Naive B cell (primary cell): ENCODE results near the gene CCDC134. TPM values are rescaled to one million over a fixed set of nuclear protein-coding genes. Genes with fewer than 3 reads are reported as not detected.

Experiments
- ATAC-seq, 2 donors: fragments of 150-1000 bp; cut with Tn5 transposase; 2 replicates each; pipeline ENCODE4 v1.10.0; 2021; ENCODE audit warnings: low read depth in 2 of 2, mild to moderate bottlenecking in 2 of 2, moderate library complexity in 2 of 2
- DNase-seq: peaks from one replicate; pipeline ENCODE4 v3.0.0; 2022
- H3K27ac Mint-ChIP-seq, 6 donors: one replicate each; pipeline ENCODE4 v1.8.0; 2020 to 2022; ENCODE audit warnings: mild to moderate bottlenecking in 6 of 6, mixed read lengths in 6 of 6, moderate library complexity in 5 of 6, inconsistent platforms in 2 of 6
- H3K27me3 Mint-ChIP-seq, 3 donors: one replicate each; pipeline ENCODE4 v1.8.0; 2021 to 2022; ENCODE audit warnings: mixed read lengths in 3 of 3, mild to moderate bottlenecking in 1 of 3
- H3K36me3 Mint-ChIP-seq, 2 donors: one replicate each; pipeline ENCODE4 v1.8.0; 2020 to 2022; ENCODE audit warnings: mixed read lengths in 2 of 2, inconsistent platforms in 1 of 2, mild to moderate bottlenecking in 1 of 2
- H3K4me1 Mint-ChIP-seq, 3 donors: one replicate each; pipeline ENCODE4 v1.8.0; 2020 to 2022; ENCODE audit warnings: mixed read lengths in 3 of 3, inconsistent platforms in 1 of 3, mild to moderate bottlenecking in 1 of 3, moderate library complexity in 1 of 3
- H3K4me3 Mint-ChIP-seq, 8 donors: one replicate each; pipeline ENCODE4 v1.8.0; 2020 to 2022; ENCODE audit warnings: mild to moderate bottlenecking in 8 of 8, mixed read lengths in 8 of 8, moderate library complexity in 8 of 8, inconsistent platforms in 2 of 8
- H3K9me3 Mint-ChIP-seq, 7 donors: one replicate each; pipeline ENCODE4 v1.8.0; 2020 to 2022; ENCODE audit warnings: mixed read lengths in 7 of 7, mild to moderate bottlenecking in 5 of 7, inconsistent platforms in 2 of 7, moderate library complexity in 1 of 7
- polyA plus RNA-seq, 6 donors: library from polyadenylated mRNA; unstranded; fragments of 300-500 nt; fragmentation: Illumina TruSeq; gene quantifications; one replicate each; pipeline ENCODE4 v1.2.3, GENCODE V29; 2021; ENCODE audit warnings: low read depth in 6 of 6

Gene CCDC134
- polyA plus RNA-seq, 6 donors from 2014 or later = 2.1 to 7.6 (median 3.6) TPM

- no peak for ATAC-seq
- peaks cover 5 to 7% of the 10 kb centered on the region in 2 donors for H3K36me3 Mint-ChIP-seq
- H3K4me1 Mint-ChIP-seq = peaks cover 14 to 18% (median 17%) of the 10 kb centered on the region in 3 donors
These were observed 20.0 kb downstream of the CCDC134 start for GRCh38 chr22:41820447-41820846.

DNA sequence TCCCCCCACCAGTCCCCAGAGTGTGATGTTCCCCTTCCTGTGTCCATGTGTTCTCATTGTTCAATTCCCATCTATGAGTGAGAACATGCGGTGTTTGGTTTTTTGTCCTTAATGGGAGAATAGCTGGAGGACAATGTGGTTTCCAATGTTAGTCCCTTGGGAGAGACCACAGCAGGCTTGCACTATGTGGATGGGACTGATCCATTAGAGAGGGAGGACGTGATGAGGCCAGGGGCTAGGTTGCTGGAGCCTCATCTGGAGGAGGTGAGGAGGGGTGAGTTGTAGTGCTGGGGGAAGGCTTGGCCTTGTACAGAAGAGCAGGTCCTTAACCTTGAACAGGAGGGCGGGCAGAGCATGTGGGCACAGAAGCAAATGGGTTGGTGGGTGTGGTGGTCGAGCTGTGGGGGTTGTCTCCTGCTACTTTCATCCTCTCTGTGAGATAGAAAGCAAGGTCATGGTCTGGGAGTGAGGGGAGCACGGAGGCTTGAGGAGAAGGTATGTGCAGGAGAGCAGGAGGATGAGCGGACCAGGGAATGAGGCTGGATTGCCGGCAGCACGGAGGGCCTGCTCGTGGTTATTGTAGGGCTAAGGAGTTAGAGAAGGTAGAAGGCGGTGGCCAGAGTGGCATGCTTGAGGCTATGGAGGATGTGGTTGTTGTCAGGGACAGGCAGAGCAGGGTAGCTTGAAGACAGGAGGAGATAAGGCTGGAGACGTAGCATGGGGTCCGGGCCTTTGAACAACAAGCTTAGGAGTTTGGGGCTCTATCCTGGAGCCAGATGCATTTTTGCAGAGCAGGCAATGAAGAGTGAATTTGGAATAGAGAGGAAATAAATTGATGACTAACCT, 21.2 kb downstream of the CCDC134 start:
- H3K27ac Mint-ChIP-seq = peak overlapping the region in 4 of 6 donors; percentile 20 to 82 (median 50)
- no peaks in the 10 kb centered on the region for H3K27me3 Mint-ChIP-seq
- ATAC-seq = no peak
- no peak for DNase-seq
- peaks cover 5 to 7% of the 10 kb centered on the region in 2 donors for H3K36me3 Mint-ChIP-seq
- no peaks in the 10 kb centered on the region for H3K9me3 Mint-ChIP-seq
- H3K4me3 Mint-ChIP-seq = no peak overlapping the region
- H3K4me1 Mint-ChIP-seq = peaks cover 14 to 18% (median 17%) of the 10 kb centered on the region in 3 donors

More at GRCh38 chr22:41820447-41820846, 20.0 kb downstream of the CCDC134 start:
- Mint-ChIP-seq H3K9me3 (no peaks in the 10 kb centered on the region), H3K4me3 (no peak overlapping the region), H3K27ac (peak overlapping the region in 2 of 6 donors; percentile 22 to 56), H3K27me3 (no peaks in the 10 kb centered on the region)
- no peak for DNase-seq

DNA sequence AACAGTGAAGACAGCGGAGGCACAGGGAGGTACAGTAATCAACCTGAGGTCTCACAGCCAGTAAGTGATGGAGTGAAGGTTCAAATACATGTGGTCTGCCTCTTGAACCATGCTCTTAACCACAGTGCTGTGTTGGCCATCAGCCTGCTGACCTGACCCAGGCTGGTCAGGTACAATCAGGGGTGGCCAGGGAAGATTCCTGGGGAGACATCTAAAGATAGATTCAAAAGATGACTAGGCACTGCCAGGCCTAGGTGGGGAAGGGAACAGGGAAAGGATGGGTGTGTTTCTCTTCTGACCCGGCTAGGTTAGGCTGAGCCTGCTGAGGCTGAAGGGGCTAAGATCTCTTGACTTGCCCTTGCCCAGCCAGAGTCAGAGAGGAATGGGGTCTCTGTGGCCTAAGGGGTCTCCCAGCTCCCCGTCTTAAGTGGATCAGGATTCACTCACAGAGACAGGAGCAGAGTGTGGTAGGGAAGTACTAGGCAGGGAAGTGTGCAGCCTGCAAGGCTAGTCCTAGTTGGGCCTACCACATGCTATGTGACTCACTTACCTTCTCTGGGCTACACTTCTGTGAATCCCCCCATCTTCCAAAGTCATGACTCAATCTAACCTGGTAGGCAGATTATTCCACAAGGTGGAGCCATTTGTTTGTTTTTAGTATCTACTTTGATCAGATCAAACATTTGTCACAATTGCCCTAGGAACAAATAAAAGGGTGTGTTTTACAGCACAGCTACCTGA, 22.0 kb downstream of the CCDC134 start:
- Mint-ChIP-seq H3K9me3 (no peaks in the 10 kb centered on the region), H3K4me1 (peaks cover 14 to 18% (median 17%) of the 10 kb centered on the region in 3 donors), H3K4me3 (no peak overlapping the region), H3K27me3 (no peaks in the 10 kb centered on the region), H3K36me3 (peaks cover 5 to 7% of the 10 kb centered on the region in 2 donors), H3K27ac (peak overlapping the region; percentile 28 to 75 (median 38))
- ATAC-seq (peak; percentile 96 to 97), DNase-seq (peak; percentile 73)

GRCh38 chr22:41823797-41824196, 23.3 kb downstream of the CCDC134 start:
- no peaks in the 10 kb centered on the region for H3K9me3 Mint-ChIP-seq
- H3K4me3 Mint-ChIP-seq = no peak overlapping the region
- DNase-seq (no peak), ATAC-seq (no peak)
- H3K27ac Mint-ChIP-seq = peak overlapping the region in 5 of 6 donors; percentile 4 to 91 (median 59)
- H3K27me3 Mint-ChIP-seq = no peaks in the 10 kb centered on the region
- H3K4me1 Mint-ChIP-seq = peaks cover 14 to 23% (median 23%) of the 10 kb centered on the region in 3 donors
- peaks cover 5 to 7% of the 10 kb centered on the region in 2 donors for H3K36me3 Mint-ChIP-seq

DNA sequence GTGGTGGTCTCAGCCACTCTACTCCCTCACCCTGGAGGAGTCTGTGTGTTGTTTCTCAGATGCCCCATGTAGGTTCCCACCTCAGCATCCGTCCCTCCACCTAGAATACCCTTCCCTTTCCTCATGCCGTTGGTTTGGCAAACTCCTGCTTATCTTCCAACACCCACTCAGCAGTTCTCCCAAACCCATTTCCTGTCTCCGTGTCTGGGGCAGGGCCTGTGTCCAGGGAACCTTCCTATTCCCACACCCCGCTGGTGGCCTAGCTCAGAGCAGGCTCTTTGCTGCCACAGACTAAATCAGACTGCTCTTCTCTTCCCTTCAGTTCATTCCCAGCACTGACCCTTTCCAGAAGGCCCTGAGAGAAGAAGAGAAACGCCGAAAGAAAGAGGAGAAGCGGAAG, 24.9 kb downstream of the CCDC134 start:
- Mint-ChIP-seq H3K27ac (peak overlapping the region in 2 of 6 donors; percentile 29 to 89), H3K9me3 (no peaks in the 10 kb centered on the region), H3K36me3 (peaks cover 0 to 5% of the 10 kb centered on the region in 2 donors), H3K27me3 (no peaks in the 10 kb centered on the region), H3K4me1 (peaks cover 14 to 35% (median 28%) of the 10 kb centered on the region in 3 donors), H3K4me3 (no peak overlapping the region)
- DNase-seq = no peak
- ATAC-seq = no peak

GRCh38 chr22:41826021-41826420, 25.5 kb downstream of the CCDC134 start:
- Mint-ChIP-seq H3K9me3 (no peaks in the 10 kb centered on the region), H3K27ac (peak overlapping the region in 1 of 6 donors; percentile 29), H3K4me3 (no peak overlapping the region), H3K4me1 (peaks cover 14 to 41% (median 28%) of the 10 kb centered on the region in 3 donors), H3K36me3 (peaks cover 0 to 5% of the 10 kb centered on the region in 2 donors), H3K27me3 (no peaks in the 10 kb centered on the region)
- DNase-seq (no peak), ATAC-seq (no peak)

- Mint-ChIP-seq H3K27me3 (no peaks in the 10 kb centered on the region), H3K36me3 (peaks cover 0 to 5% of the 10 kb centered on the region in 2 donors), H3K9me3 (no peaks in the 10 kb centered on the region), H3K27ac (peak overlapping the region in 4 of 6 donors; percentile 27 to 88 (median 70)), H3K4me3 (no peak overlapping the region), H3K4me1 (peaks cover 16 to 48% (median 32%) of the 10 kb centered on the region in 3 donors)
- DNase-seq = no peak
- ATAC-seq = no peak
These were observed 26.2 kb downstream of the CCDC134 start for GRCh38 chr22:41826430-41827383.

GRCh38 chr22:41827671-41828070, 27.2 kb downstream of the CCDC134 start:
- ATAC-seq = no peak
- H3K27me3 Mint-ChIP-seq = no peaks in the 10 kb centered on the region
- H3K4me1 Mint-ChIP-seq = peaks cover 12 to 56% (median 31%) of the 10 kb centered on the region in 3 donors
- peaks cover 0 to 5% of the 10 kb centered on the region in 2 donors for H3K36me3 Mint-ChIP-seq
- DNase-seq = no peak
- H3K4me3 Mint-ChIP-seq = peak overlapping the region in 1 of 8 donors; percentile 29
- peak overlapping the region in 3 of 6 donors; percentile 30 to 99 (median 74) for H3K27ac Mint-ChIP-seq
- no peaks in the 10 kb centered on the region for H3K9me3 Mint-ChIP-seq

- no peaks in the 10 kb centered on the region for H3K27me3 Mint-ChIP-seq
- no peak for ATAC-seq
These were observed 28.0 kb downstream of the CCDC134 start for GRCh38 chr22:41828516-41828915.

DNA sequence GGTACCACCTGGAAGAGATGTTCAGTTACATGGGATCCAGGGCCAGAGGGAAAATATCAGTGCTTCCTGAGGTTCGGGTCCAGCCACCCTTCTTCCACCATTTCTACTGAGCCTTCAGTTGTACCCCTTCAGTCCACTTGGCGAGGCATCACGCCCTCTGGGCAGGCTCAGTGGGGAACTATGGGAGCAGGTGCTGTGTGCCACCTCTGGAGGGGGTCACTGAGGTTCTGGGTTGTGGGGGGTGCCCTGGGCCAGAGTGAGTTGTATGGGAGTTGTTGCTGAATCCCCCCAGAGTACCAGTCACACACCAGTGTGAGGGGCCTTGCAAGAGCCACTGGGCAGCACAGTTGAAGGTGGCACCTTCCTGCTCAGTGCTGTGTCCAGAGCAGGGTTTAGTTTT, 29.7 kb downstream of the CCDC134 start:
- no peaks in the 10 kb centered on the region for H3K36me3 Mint-ChIP-seq
- H3K4me3 Mint-ChIP-seq = peak overlapping the region in 3 of 8 donors; percentile 10 to 91 (median 37)
- H3K27ac Mint-ChIP-seq = peak overlapping the region in 5 of 6 donors; percentile 76 to 100 (median 92)
- H3K9me3 Mint-ChIP-seq = no peaks in the 10 kb centered on the region
- H3K27me3 Mint-ChIP-seq = no peaks in the 10 kb centered on the region
- DNase-seq (peak; percentile 20), ATAC-seq (no peak)
- H3K4me1 Mint-ChIP-seq = peaks cover 13 to 53% (median 39%) of the 10 kb centered on the region in 3 donors

More at GRCh38 chr22:41828516-41828915, 28.0 kb downstream of the CCDC134 start:
- H3K36me3 Mint-ChIP-seq = peaks cover 0 to 5% of the 10 kb centered on the region in 2 donors
- no peak for DNase-seq
- peak overlapping the region in 3 of 6 donors; percentile 21 to 99 (median 75) for H3K27ac Mint-ChIP-seq
- H3K4me1 Mint-ChIP-seq = peaks cover 8 to 50% (median 27%) of the 10 kb centered on the region in 3 donors
- H3K9me3 Mint-ChIP-seq = no peaks in the 10 kb centered on the region
- H3K4me3 Mint-ChIP-seq = no peak overlapping the region

DNA sequence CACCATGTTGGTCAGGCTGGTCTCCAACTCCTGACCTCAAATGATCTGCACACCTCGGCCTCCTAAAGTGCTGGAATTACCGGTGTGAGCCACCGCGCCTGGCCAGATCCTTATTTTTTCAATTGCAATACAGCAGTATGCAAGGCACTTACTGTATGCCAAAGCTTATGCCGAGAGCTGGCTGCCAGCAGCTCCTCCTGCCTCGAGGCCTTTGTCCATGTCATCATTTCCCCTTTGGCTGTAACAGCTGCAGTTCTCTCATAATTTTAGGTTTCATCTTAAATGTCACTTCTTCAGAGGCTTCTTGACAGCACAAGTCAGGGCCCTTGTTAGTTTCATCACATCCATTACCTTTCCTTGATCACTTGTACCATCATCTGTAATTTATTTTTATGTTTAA, 30.9 kb downstream of the CCDC134 start:
- Mint-ChIP-seq H3K4me3 (peak overlapping the region; percentile 4 to 99 (median 84)), H3K27ac (peak overlapping the region; percentile 79 to 100 (median 100)), H3K4me1 (peaks cover 14 to 63% (median 47%) of the 10 kb centered on the region in 3 donors), H3K36me3 (peaks cover under 1 to 3% of the 10 kb centered on the region in 2 donors), H3K27me3 (no peaks in the 10 kb centered on the region), H3K9me3 (no peaks in the 10 kb centered on the region)
- DNase-seq = peak; percentile 29
- no peak for ATAC-seq

- Mint-ChIP-seq H3K4me3 (peak overlapping the region; percentile 91 to 99 (median 96)), H3K27me3 (no peaks in the 10 kb centered on the region), H3K4me1 (peaks cover 20 to 70% (median 53%) of the 10 kb centered on the region in 3 donors), H3K27ac (peak overlapping the region; percentile 99 to 100 (median 100)), H3K9me3 (no peaks in the 10 kb centered on the region), H3K36me3 (peaks cover 6 to 9% of the 10 kb centered on the region in 2 donors)
- ATAC-seq (no peak), DNase-seq (no peak)
These were observed 31.5 kb downstream of the CCDC134 start for GRCh38 chr22:41831828-41832552.
